ENCODE measurements around the gene ZBTB2. TPM values are rescaled to one million over a fixed set of nuclear protein-coding genes. Genes with fewer than 3 reads are reported as not detected.
"Not testable (repeated sequence)": the region's sequence is repeated elsewhere in the genome, so short reads cannot be mapped to it uniquely, and the experiment has no call there.

Gene ZBTB2
- total RNA-seq, 1 experiment from 2014 or later: 31.4 TPM

- H3K9me3 ChIP-seq (ENCODE audit: control insufficient read depth, low read depth, low read length): no peaks in the 10 kb centered on the region
- peaks cover 0 to 10% (median 2%) of the 10 kb centered on the region in 3 experiments; a peak in 3 of 7 replicates for H3K36me3 Mint-ChIP-seq (ENCODE audit: insufficient read depth in 1 of 3, low read depth in 3 of 3)
Observed at GRCh38 chr6:151384151-151384550, 7.2 kb downstream of the ZBTB2 start.

DNA sequence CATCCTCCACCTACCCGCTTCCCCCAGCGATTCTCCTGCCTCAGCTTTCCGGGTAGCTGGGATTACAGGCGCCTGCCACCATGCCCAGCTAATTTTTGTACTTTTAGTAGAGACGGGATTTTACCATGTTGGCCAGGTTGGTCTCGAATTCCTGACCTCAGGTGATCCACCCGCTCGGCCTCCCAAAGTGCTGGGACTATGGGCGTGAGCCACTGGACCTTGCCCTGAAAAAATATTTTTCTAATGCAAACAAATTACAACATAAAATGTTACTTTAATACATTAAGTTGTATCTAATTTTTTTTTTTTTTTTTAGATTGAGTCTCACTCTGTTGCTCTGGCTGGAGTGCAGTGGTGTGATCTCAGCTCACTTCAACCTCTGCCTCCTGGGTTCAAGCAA lies 8.7 kb downstream of the ZBTB2 start:
- not testable (repeated sequence) for H2BK12ac ChIP-seq (ENCODE audit: insufficient read length, low read depth, low read length); H3K79me1 ChIP-seq (ENCODE audit: insufficient read depth, low read depth, low read length, poor library complexity, severe bottlenecking); H3K27me3 ChIP-seq (ENCODE audit: insufficient read depth, low read length); H3K23me2 ChIP-seq (ENCODE audit: insufficient read length, low read depth, low read length, poor library complexity, severe bottlenecking); H4K8ac ChIP-seq (replicated peaks; ENCODE audit: insufficient read length, low read depth, low read length); H2AK5ac ChIP-seq (ENCODE audit: insufficient read length, low read length); H3K14ac ChIP-seq (ENCODE audit: insufficient read depth, low read length); H3K56ac ChIP-seq (ENCODE audit: insufficient read length, low read depth, low read length); H3K9me3 ChIP-seq (ENCODE audit: control insufficient read depth, low read depth, low read length); DNase-seq; H2BK5ac ChIP-seq (ENCODE audit: insufficient read length, low read length); H3K27ac ChIP-seq (ENCODE audit: insufficient read length, low read depth, low read length); H3K18ac ChIP-seq (ENCODE audit: insufficient read length, low read depth, low read length); H3K36me3 Mint-ChIP-seq (ENCODE audit: insufficient read depth in 1 of 3, low read depth in 3 of 3); H2AFZ ChIP-seq (ENCODE audit: low read length); H3K9ac ChIP-seq (ENCODE audit: extremely low read depth, insufficient read length, low read length); H3K23ac ChIP-seq (ENCODE audit: insufficient read length, low read depth, low read length); H3K4me1 ChIP-seq (ENCODE audit: insufficient read depth, low read length); H3K4ac ChIP-seq (ENCODE audit: low read depth, low read length); H3T11ph ChIP-seq (ENCODE audit: low read length); H3K27ac Mint-ChIP-seq; H3K27me3 Mint-ChIP-seq (ENCODE audit: low read depth); H3K4me3 Mint-ChIP-seq; H4K20me1 ChIP-seq (ENCODE audit: control insufficient read depth, insufficient read depth, insufficient read length); H3K4me2 ChIP-seq (ENCODE audit: insufficient read depth, insufficient read length, low read length); H2BK15ac ChIP-seq (ENCODE audit: low read depth, low read length); H4K5ac ChIP-seq (ENCODE audit: insufficient read length, low read depth, low read length); H2BK20ac ChIP-seq (ENCODE audit: low read depth, low read length, poor library complexity, severe bottlenecking); H3K9me3 Mint-ChIP-seq; H2BK120ac ChIP-seq (ENCODE audit: low read depth, low read length, poor library complexity, severe bottlenecking); H4K91ac ChIP-seq (ENCODE audit: insufficient read length, low read depth, low read length)
- peaks cover 12 to 18% of the 10 kb centered on the region in 2 experiments for H3K4me1 Mint-ChIP-seq
- WGBS (ENCODE audit: extremely low coverage, insufficient read length, low lambda C conversion rate): no CpG with 5 or more reads among the region's 9 CpGs
- peaks cover 12% of the 10 kb centered on the region; the same call in 1 of the 2 replicates for H3K79me2 ChIP-seq (ENCODE audit: insufficient read depth, low read length)

More at GRCh38 chr6:151384151-151384550, 7.2 kb downstream of the ZBTB2 start:
- H2BK20ac ChIP-seq (ENCODE audit: low read depth, low read length, poor library complexity, severe bottlenecking): no peak overlapping the region
- no peaks in the 10 kb centered on the region for H3K27me3 Mint-ChIP-seq (ENCODE audit: low read depth)
- no peak overlapping the region for H3K18ac ChIP-seq (ENCODE audit: insufficient read length, low read depth, low read length)
- TF ChIP-seq, protein P1, sequence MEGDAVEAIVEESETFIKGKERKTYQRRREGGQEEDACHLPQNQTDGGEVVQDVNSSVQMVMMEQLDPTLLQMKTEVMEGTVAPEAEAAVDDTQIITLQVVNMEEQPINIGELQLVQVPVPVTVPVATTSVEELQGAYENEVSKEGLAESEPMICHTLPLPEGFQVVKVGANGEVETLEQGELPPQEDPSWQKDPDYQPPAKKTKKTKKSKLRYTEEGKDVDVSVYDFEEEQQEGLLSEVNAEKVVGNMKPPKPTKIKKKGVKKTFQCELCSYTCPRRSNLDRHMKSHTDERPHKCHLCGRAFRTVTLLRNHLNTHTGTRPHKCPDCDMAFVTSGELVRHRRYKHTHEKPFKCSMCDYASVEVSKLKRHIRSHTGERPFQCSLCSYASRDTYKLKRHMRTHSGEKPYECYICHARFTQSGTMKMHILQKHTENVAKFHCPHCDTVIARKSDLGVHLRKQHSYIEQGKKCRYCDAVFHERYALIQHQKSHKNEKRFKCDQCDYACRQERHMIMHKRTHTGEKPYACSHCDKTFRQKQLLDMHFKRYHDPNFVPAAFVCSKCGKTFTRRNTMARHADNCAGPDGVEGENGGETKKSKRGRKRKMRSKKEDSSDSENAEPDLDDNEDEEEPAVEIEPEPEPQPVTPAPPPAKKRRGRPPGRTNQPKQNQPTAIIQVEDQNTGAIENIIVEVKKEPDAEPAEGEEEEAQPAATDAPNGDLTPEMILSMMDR (conservative IDR thresholded peaks at IDR 0.05): no peak
- peaks cover 2% of the 10 kb centered on the region; the same call in 1 of the 2 replicates for H3K4me1 ChIP-seq (ENCODE audit: insufficient read depth, low read length)
- WGBS (ENCODE audit: extremely low coverage, insufficient read length, low lambda C conversion rate): no CpG with 5 or more reads among the region's 5 CpGs
- H4K8ac ChIP-seq (replicated peaks; ENCODE audit: insufficient read length, low read depth, low read length): no peak overlapping the region
- H3K9ac ChIP-seq (ENCODE audit: extremely low read depth, insufficient read length, low read length): no peak overlapping the region
- no peak overlapping the region for H3K4me3 Mint-ChIP-seq
- no peak overlapping the region for H3K4me2 ChIP-seq (ENCODE audit: insufficient read depth, insufficient read length, low read length)
- H2BK120ac ChIP-seq (ENCODE audit: low read depth, low read length, poor library complexity, severe bottlenecking): no peak overlapping the region
- no peak for DNase-seq
- peaks cover under 1% of the 10 kb centered on the region for H3K23me2 ChIP-seq (ENCODE audit: insufficient read length, low read depth, low read length, poor library complexity, severe bottlenecking)
- H3K56ac ChIP-seq (ENCODE audit: insufficient read length, low read depth, low read length): no peak overlapping the region
- H4K20me1 ChIP-seq (ENCODE audit: control insufficient read depth, insufficient read depth, insufficient read length): no peaks in the 10 kb centered on the region
- H3K23ac ChIP-seq (ENCODE audit: insufficient read length, low read depth, low read length): no peak overlapping the region
- no peak overlapping the region for H3K27ac ChIP-seq (ENCODE audit: insufficient read length, low read depth, low read length)
- no peaks in the 10 kb centered on the region for H3K27me3 ChIP-seq (ENCODE audit: insufficient read depth, low read length)
- H4K91ac ChIP-seq (ENCODE audit: insufficient read length, low read depth, low read length): no peak overlapping the region
- no peak overlapping the region for H2AFZ ChIP-seq (ENCODE audit: low read length)
- H3K27ac Mint-ChIP-seq: no peak overlapping the region
- H3K4me1 Mint-ChIP-seq: peaks cover 14 to 21% of the 10 kb centered on the region in 2 experiments
- H2BK15ac ChIP-seq (ENCODE audit: low read depth, low read length): no peak overlapping the region
- no peak overlapping the region for H2AK5ac ChIP-seq (ENCODE audit: insufficient read length, low read length)
- no peak overlapping the region for H2BK12ac ChIP-seq (ENCODE audit: insufficient read length, low read depth, low read length)
- H3K79me2 ChIP-seq (ENCODE audit: insufficient read depth, low read length): peaks cover 13% of the 10 kb centered on the region; the same call in 1 of the 2 replicates
- no peak overlapping the region for H2BK5ac ChIP-seq (ENCODE audit: insufficient read length, low read length)
- H4K5ac ChIP-seq (ENCODE audit: insufficient read length, low read depth, low read length): no peak overlapping the region
- no peak overlapping the region for H3T11ph ChIP-seq (ENCODE audit: low read length)
- no peak overlapping the region for H3K14ac ChIP-seq (ENCODE audit: insufficient read depth, low read length)
- H3K9me3 Mint-ChIP-seq: no peaks in the 10 kb centered on the region
- H3K4ac ChIP-seq (ENCODE audit: low read depth, low read length): no peak overlapping the region
- H3K79me1 ChIP-seq (ENCODE audit: insufficient read depth, low read depth, low read length, poor library complexity, severe bottlenecking): peaks cover 5% of the 10 kb centered on the region
